HEK293T (cell line): ENCODE results near the gene GET3.
"Not testable (repeated sequence)": the region's sequence is repeated elsewhere in the genome, so short reads cannot be mapped to it uniquely, and the experiment has no call there.

Experiments
- ARNT ChIP-seq: fragments of 450-650 bp; IDR thresholded peaks from 2 replicates; pipeline ENCODE4 v1.6.1; 2017; ENCODE audit warnings: mild to moderate bottlenecking
- BHLHE40 ChIP-seq: fragments of 450-650 bp; IDR thresholded peaks from 2 replicates; pipeline ENCODE4 v1.6.1; 2016; ENCODE audit warnings: mild to moderate bottlenecking, moderate library complexity, borderline replicate concordance
- CTBP1 ChIP-seq: fragments of 450-650 bp; IDR thresholded peaks from 2 replicates; pipeline ENCODE4 v1.6.1; 2016; ENCODE audit warnings: borderline replicate concordance
- ELF4 ChIP-seq: fragments of 450-650 bp; IDR thresholded peaks from 2 replicates; pipeline ENCODE4 v1.6.1; 2017; ENCODE audit warnings: antibody characterized with exemption
- FOXA1 ChIP-seq: fragments of 450-650 bp; IDR thresholded peaks from 2 replicates; pipeline ENCODE4 v1.6.1; 2016; ENCODE audit warnings: mild to moderate bottlenecking
- FOXM1 ChIP-seq: fragments of 450-650 bp; IDR thresholded peaks from 2 replicates; pipeline ENCODE4 v1.6.1; 2017; ENCODE audit warnings: mild to moderate bottlenecking, borderline replicate concordance
- HDGF ChIP-seq: fragments of 450-650 bp; IDR thresholded peaks from 2 replicates; pipeline ENCODE4 v1.6.1; 2017; ENCODE audit warnings: antibody characterized with exemption, borderline replicate concordance
- LEF1 ChIP-seq: fragments of 450-650 bp; IDR thresholded peaks from 2 replicates; pipeline ENCODE4 v1.6.1; 2017; ENCODE audit warnings: mild to moderate bottlenecking, borderline replicate concordance
- NFRKB ChIP-seq: fragments of 450-650 bp; IDR thresholded peaks from 2 replicates; pipeline ENCODE4 v1.6.1; 2016; ENCODE audit warnings: mild to moderate bottlenecking, moderate library complexity
- SP1 ChIP-seq: fragments of 450-650 bp; IDR thresholded peaks from 2 replicates; pipeline ENCODE4 v1.6.1; 2017
- SUZ12 ChIP-seq: fragments of 450-650 bp; IDR thresholded peaks from 2 replicates; pipeline ENCODE4 v1.6.1; 2016; ENCODE audit warnings: mild to moderate bottlenecking
- TARDBP ChIP-seq: fragments of 450-650 bp; IDR thresholded peaks from 2 replicates; pipeline ENCODE4 v1.6.1; 2016
- ZNF384 ChIP-seq: fragments of 450-650 bp; IDR thresholded peaks from 2 replicates; pipeline ENCODE4 v1.6.1; 2016

- TF ChIP-seq HDGF, FOXA1, TARDBP, ARNT, FOXM1, ZNF384, SUZ12, ELF4, BHLHE40, SP1, CTBP1, NFRKB, LEF1: not testable (repeated sequence)
Observed at GRCh38 chr19:12797607-12798006, 60.3 kb downstream of the GET3 start.
